Neural crest cell (in vitro differentiated cells): ENCODE data around the gene LMAN1L. TPM values are rescaled to one million over a fixed set of nuclear protein-coding genes. Genes with fewer than 3 reads are reported as not detected.
A peak's percentile ranks its signal among the peaks of the same experiment; 100 is the strongest.
"Not testable (repeated sequence)": the region's sequence is repeated elsewhere in the genome, so short reads cannot be mapped to it uniquely, and the experiment has no call there.

Source experiments
- DNase-seq: peaks from one replicate; pipeline ENCODE4 v3.0.0; 2021; ENCODE audit warnings: low read depth, mixed read lengths, low spot score
- H3K27ac Mint-ChIP-seq: one replicate; pipeline ENCODE4 v1.8.0; 2021; ENCODE audit warnings: mild to moderate bottlenecking, mixed read lengths; ENCODE audit not compliant: unreplicated experiment
- H3K27me3 Mint-ChIP-seq: 2 replicates; pipeline ENCODE4 v1.8.0; 2021; ENCODE audit warnings: low read depth, mild to moderate bottlenecking, mixed read lengths
- H3K36me3 Mint-ChIP-seq: 2 replicates; pipeline ENCODE4 v1.8.0; 2021; ENCODE audit warnings: low read depth, mild to moderate bottlenecking, mixed read lengths
- H3K4me1 Mint-ChIP-seq: 2 replicates; pipeline ENCODE4 v1.8.0; 2021; ENCODE audit warnings: mixed read lengths
- H3K4me3 Mint-ChIP-seq: one replicate; pipeline ENCODE4 v1.8.0; 2021; ENCODE audit warnings: mild to moderate bottlenecking, mixed read lengths
- H3K9me3 Mint-ChIP-seq: 2 replicates; pipeline ENCODE4 v1.8.0; 2021; ENCODE audit warnings: mixed read lengths
- total RNA-seq: library from RNA; stranded (reverse); gene quantifications from 2 replicates; pipeline ENCODE4 v1.2.1, GENCODE V29; 2021
- TF ChIP-seq, protein P1 (sequence below): fragments of 200-600 bp; sonication (generic); conservative IDR thresholded peaks from 2 replicates; pipeline ENCODE4 v1.5.0; 2021; ENCODE audit warnings: antibody characterized with exemption, mild to moderate bottlenecking

The LMAN1L gene
- total RNA-seq, 1 donor from 2014 or later = not detected

DNA sequence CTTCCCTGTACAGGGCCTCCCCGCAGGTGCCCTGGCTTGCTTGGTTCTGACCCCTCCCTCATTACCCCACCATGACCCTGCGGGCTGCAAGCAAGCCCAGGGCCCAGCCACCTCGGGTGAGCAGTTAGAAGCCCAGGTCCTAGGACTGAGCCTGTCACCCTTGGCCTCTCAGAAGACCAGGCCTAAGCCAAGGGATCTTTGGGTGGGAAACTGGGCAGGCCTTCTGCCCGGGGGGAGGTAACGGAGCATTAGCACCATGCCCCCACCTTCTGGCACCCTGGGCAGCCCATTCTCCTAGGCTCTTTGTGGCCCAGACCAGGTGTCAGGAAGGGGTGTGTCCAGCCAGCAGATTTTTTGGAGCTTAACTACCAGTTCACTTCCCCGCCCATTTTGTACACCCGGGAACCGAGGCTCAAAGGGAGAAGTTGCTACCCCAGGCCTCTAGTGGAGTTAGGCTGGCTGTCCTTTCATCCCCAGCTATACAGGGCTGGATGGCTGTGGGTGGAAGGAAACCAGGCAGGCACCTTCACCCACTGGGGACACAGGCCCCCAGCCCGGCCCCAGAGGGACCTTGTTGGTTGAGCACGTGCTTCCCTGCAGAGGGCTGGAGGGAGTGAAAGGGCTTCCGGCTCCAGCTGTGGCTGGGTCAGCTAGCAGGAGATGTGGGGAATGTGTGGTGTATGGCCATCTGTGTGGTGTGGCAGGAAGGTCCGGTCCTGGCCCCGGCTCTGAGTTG, 29.4 kb upstream of the LMAN1L start:
- peak overlapping the region; percentile 81 for H3K27ac Mint-ChIP-seq
- DNase-seq = no peak
- H3K36me3 Mint-ChIP-seq = no peaks in the 10 kb centered on the region
- peak overlapping the region; percentile 89 for H3K4me3 Mint-ChIP-seq
- peaks cover 66% of the 10 kb centered on the region for H3K4me1 Mint-ChIP-seq
- H3K27me3 Mint-ChIP-seq = peaks cover 3% of the 10 kb centered on the region
- TF ChIP-seq, protein P1, sequence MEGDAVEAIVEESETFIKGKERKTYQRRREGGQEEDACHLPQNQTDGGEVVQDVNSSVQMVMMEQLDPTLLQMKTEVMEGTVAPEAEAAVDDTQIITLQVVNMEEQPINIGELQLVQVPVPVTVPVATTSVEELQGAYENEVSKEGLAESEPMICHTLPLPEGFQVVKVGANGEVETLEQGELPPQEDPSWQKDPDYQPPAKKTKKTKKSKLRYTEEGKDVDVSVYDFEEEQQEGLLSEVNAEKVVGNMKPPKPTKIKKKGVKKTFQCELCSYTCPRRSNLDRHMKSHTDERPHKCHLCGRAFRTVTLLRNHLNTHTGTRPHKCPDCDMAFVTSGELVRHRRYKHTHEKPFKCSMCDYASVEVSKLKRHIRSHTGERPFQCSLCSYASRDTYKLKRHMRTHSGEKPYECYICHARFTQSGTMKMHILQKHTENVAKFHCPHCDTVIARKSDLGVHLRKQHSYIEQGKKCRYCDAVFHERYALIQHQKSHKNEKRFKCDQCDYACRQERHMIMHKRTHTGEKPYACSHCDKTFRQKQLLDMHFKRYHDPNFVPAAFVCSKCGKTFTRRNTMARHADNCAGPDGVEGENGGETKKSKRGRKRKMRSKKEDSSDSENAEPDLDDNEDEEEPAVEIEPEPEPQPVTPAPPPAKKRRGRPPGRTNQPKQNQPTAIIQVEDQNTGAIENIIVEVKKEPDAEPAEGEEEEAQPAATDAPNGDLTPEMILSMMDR = no peak
- H3K9me3 Mint-ChIP-seq = no peaks in the 10 kb centered on the region

DNA sequence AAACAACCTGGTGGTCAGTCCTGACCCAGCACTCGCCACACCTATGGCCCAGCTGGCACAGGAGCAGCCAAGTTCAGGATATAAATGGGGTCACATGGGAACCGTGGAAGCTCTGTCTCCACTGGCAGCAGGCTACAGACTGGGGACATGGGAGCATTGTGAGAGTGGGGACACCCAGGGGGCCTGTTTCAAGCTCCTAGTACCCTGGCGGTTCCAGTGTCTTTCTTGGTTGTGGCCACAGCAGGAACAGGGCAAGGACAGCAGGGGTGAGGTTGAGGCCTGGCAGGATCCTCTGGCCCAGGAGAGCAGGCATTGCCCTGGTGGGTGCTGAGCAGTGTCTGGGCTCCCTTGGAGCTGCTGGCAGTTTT, 28.8 kb upstream of the LMAN1L start:
- DNase-seq = no peak
- TF ChIP-seq, protein P1 = no peak
- no peaks in the 10 kb centered on the region for H3K36me3 Mint-ChIP-seq
- peak overlapping the region; percentile 89 for H3K4me3 Mint-ChIP-seq
- H3K27ac Mint-ChIP-seq = peak overlapping the region; percentile 57
- no peaks in the 10 kb centered on the region for H3K9me3 Mint-ChIP-seq
- peaks cover 3% of the 10 kb centered on the region for H3K27me3 Mint-ChIP-seq
- peaks cover 66% of the 10 kb centered on the region for H3K4me1 Mint-ChIP-seq

DNA sequence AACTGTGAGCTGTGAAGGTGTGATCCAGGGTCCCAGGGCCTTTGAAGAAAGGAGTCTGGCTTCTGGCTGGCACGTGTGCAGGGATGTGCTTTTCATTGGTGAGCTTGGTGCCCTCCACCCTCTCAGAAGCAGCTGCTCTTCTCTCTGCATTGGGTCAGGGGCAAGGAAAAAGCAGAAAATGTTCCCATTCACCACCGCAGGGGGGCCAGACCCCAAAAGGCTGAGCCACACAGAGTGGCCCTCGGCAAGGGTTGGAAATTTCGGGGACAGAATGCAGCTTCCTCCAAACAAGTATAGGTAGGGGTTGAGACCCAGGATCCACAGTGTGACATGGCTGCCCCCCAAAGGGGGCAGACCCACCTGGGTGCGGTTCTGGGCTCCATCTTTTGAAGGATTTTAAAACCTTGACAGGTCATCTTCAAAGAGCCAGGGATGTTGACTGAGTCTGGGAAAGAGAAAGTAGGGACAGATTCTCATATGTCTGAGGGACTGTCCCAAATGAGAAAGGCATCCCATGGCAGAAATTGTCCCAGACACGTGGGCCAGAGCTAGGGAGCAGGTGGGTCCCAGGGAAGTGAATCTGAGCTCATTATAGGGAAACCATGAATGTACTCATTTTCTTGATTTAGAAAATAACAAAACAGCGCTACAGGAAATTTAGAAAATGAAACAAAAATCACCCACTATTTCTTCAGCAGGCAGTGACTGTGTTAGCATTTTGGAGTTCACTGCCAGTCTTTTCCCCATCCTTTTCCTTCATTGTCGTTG, 28.0 kb upstream of the LMAN1L start:
- peak overlapping the region; percentile 84 for H3K4me3 Mint-ChIP-seq
- no peaks in the 10 kb centered on the region for H3K9me3 Mint-ChIP-seq
- peaks cover 64% of the 10 kb centered on the region for H3K4me1 Mint-ChIP-seq
- no peaks in the 10 kb centered on the region for H3K36me3 Mint-ChIP-seq
- DNase-seq = no peak
- TF ChIP-seq, protein P1 = no peak
- H3K27ac Mint-ChIP-seq = no peak overlapping the region
- peaks cover 3% of the 10 kb centered on the region for H3K27me3 Mint-ChIP-seq

DNA sequence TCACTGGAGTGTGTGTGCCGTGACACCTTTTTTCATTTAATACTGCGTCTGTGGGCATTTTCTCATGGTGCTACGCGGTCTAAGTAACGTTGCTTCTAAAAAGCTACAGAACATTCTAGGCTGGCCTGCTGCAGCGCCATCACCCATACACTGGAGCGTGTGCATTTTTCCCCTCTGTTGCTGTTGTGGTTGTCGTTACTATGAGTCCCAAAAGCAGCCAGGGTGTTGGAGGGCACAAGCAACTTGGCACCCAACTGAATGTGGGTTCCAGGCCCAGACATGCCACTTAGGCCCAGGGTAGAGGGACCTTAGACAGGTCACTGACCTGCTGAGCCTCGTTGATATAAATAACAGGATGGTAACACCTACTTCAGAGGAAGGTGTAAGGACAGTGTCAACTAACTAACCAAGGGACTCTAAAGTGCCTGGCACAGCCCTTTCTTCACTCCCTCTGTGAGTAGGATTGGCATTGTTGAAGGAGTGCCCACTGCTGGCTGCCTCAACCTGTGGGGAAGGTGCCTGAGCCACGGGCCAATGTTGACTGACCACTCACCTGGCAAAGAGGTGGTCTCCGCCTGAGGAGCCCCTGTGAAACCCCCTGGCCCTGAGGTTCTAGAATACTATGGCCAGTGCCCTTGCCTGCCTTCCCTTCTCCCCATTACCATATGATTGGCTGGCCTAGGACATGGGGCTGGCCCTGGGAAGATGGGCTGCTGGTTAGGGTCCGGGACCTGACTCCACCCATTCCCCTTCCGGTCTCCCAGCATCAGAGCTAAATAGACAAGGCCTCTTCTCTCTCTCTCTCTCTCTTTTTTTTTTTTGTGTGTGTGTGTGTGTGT, 27.2 kb upstream of the LMAN1L start:
- peak overlapping the region; percentile 84 for H3K4me3 Mint-ChIP-seq
- H3K27me3 Mint-ChIP-seq = peaks cover 3% of the 10 kb centered on the region
- no peak overlapping the region for H3K27ac Mint-ChIP-seq
- peaks cover 61% of the 10 kb centered on the region for H3K4me1 Mint-ChIP-seq
- no peaks in the 10 kb centered on the region for H3K36me3 Mint-ChIP-seq
- H3K9me3 Mint-ChIP-seq = no peaks in the 10 kb centered on the region
- TF ChIP-seq, protein P1 = no peak
- DNase-seq = no peak

DNA sequence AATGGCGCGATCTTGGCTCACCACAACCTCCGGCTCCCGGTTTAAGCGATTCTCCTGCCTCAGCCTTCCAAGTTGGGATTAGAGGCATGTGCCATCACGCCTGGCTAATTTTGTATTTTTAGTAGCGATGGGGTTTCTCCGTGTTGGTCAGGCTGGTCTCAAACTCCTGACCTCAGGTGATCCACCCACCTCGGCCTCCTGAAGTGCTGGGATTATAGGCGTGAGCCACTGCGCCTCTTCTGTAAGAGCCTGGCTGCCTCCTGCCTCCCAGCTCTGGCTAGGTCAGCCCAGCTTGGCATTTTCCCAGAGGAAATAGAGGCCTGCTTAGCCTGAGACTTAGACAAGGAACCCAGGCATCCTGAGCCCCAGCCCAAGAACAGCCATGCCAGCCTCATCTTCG, 26.6 kb upstream of the LMAN1L start:
- not testable (repeated sequence) for H3K27ac Mint-ChIP-seq

More for the DNA sequence above, 26.6 kb upstream of the LMAN1L start:
- not testable (repeated sequence) for DNase-seq, H3K27me3 Mint-ChIP-seq, H3K36me3 Mint-ChIP-seq, H3K9me3 Mint-ChIP-seq
- peaks cover 61% of the 10 kb centered on the region for H3K4me1 Mint-ChIP-seq
- H3K4me3 Mint-ChIP-seq = peak overlapping the region; percentile 57
